Astrocyte of the hippocampus (primary cell): Measurements from ENCODE around the gene PCGF2.

Experiments
- DNase-seq: peaks from one replicate; pipeline ENCODE4 v3.0.0; 2011; ENCODE audit warnings: low read depth, low spot score

The PCGF2 gene

DNA sequence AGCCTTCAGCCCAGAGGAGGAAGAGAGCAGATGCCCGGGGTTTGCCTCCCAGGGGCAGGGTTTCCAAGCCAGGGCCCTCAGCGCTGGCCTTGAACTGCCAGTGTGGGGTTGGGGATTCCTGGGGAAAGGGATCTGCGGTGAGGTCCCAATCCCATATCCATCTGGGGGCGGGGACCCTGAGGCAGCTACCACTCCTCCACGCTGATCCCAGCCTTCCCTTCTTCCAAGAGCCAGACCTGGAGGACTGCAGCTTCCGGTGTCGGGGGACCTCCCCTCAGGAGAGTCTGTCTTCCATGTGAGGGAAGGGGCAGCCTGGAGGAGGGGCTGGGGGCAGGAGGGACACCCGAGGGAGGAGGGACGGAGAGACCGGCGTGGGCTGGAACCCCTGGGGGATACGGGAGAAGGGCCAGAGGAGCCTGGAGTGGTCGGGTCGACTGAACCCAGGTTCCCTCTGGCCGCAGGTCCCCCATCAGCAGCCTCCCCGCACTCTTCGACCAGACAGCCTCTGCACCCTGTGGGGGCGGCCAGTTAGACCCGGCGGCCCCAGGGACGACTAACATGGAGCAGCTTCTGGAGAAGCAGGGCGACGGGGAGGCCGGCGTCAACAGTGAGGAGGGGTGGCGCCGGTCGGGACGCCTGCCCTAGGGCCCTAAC, 28.7 kb downstream of the PCGF2 start:
- DNase-seq = no peak

DNA sequence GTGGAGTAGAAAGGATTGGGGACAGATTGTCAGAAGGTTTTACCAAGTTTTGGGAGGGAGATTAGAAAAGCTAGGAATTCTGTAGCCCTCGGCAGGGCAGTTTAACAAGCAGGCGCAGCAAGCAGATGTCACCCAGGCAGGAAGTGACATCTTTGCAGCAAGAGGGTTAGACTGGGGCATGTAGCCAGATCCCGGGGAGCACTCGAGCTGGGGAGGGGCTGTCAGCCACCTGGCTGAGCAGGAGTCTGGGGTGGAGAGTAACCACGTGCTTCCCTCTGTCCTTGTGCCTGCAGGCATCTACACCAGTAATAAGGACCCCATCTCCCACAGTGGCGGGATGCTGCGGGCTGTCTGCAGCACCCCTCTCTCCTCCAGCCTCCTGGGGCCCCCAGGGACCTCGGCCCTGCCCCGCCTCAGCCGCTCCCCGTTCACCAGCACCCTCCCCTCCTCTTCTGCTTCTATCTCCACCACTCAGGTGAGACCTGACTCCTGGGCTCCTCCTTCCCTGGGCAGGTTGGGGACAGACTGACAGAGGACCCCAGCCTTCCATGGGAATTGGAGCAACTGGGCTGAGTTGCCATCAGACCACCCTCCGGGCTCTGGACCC, 30.9 kb downstream of the PCGF2 start:
- no peak for DNase-seq

DNA sequence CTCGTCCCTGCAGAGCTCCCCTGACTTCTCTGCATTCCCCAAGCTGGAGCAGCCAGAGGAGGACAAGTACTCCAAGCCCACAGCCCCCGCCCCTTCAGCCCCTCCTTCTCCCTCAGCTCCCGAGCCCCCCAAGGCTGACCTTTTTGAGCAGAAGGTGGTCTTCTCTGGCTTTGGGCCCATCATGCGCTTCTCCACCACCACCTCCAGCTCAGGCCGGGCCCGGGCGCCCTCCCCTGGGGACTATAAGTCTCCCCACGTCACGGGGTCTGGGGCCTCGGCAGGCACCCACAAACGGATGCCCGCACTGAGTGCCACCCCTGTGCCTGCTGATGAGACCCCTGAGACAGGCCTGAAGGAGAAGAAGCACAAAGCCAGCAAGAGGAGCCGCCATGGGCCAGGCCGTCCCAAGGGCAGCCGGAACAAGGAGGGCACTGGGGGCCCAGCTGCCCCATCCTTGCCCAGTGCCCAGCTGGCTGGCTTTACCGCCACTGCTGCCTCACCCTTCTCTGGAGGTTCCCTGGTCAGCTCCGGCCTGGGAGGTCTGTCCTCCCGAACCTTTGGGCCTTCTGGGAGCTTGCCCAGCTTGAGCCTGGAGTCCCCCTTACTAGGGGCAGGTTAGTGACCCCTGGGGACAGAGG, 31.6 kb downstream of the PCGF2 start:
- no peak for DNase-seq

DNA sequence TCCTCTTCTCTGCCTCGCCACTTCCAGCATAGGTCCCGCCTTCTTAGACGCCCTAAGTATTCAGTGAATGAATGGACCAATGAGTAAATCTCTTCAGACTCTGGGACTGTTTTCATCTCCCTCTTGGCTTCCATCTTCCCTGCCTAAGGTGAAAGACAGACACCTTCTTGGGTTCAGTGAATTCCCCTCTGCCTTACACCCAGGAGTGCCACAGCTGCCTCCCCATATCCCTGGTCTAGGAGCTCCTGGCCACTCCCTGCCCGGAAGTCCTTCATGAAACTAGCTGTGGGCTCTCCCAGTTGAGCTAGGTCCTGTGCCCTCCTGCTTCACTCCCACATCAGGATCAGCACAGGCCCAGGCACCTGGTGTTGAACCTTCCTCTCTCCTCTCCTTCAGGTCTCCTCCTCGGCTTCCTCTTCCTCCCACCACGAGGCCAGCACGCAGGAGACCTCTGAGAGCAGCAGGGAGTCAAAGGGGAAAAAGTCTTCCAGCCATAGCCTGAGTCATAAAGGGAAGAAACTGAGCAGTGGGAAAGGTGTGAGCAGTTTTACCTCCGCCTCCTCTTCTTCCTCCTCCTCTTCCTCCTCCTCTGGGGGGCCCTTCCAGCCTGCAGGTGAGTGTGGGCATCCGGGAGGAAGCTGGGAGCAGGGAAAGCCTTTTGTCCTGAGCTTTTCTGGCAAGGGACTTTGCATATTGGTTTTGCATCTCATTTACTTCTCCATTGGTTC, 32.8 kb downstream of the PCGF2 start:
- DNase-seq = no peak

DNA sequence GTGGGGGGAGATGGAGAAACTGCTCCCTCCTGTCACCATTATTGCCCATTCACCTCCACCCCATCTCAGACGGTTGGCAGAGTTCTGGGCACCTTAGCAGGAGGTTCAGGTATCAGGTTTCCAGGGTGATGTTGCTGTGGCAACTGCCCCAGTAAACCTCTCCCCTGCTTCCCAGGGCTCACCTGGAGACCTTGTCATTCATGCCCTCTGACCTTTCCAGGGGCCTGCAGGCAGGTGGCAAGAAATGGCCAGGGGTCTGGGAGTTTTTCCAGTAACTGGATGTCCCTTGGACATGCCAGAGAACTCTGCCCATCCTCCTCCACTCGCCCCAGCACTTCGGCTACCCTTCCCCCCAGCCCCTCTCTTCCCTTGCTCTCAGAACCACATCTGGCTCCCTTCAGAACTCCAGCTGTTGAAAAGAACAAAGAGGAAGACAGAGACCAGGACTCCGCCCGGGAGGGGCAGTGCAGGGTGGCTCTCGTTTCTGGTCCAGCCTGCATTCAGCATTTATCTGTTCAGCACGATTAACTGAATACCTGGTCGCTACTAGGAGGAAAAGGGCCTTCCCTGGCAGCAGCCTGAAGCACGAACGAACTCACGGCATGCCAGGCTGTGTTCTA, 34.6 kb downstream of the PCGF2 start:
- DNase-seq = no peak

DNA sequence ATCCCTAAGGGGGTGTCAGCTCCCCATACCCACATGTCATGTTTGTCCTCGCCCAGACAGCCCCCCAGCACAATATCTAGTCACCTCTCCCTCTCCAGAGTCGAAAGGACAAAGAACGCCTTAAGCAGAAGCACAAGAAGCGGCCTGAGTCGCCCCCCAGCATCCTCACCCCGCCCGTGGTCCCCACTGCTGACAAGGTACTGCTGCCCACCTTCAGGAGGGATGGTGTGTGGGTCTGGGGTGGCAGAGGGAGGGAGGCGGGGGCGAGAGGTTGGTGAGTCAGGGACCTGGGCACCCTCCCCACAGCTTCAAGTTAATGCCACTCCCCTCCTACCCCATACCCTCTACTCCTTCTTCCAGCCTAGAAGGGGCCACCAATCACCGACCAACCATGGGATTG, 35.5 kb downstream of the PCGF2 start:
- no peak for DNase-seq

DNA sequence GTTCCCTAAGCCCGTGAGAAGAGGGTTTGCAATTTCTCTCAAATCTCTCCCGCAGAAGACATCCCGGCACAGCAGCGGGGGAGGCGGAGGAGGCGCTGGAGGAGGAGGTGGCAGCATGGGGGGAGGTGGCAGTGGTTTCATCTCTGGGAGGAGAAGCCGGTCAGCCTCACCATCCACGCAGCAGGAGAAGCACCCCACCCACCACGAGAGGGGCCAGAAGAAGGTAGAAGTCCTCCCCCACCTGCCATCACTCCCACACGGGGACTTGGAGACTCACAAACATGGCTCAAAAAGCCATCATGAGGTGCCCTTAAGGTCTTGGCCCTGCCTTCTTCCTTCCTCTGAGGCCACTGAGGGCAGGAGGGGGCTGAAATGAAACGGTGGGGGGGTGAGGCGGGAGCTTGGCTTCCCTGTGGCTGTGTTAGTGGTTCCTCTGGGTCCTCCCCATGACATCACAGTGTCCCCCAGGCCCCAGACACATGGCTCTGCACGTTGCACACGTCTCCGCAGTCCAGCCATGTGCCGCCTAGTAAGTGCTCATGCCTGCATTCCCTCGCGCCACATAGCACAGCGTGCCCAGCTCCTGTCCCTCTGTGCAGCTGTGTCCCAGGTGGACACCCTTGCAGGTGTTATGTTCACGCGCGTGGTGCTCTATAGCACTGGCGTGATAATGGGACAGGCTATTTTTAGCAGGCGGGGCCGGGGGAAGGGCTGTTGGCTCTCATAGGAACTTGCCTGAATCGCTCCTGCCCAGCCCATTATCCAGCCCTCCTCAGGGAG, 36.2 kb downstream of the PCGF2 start:
- DNase-seq = no peak

DNA sequence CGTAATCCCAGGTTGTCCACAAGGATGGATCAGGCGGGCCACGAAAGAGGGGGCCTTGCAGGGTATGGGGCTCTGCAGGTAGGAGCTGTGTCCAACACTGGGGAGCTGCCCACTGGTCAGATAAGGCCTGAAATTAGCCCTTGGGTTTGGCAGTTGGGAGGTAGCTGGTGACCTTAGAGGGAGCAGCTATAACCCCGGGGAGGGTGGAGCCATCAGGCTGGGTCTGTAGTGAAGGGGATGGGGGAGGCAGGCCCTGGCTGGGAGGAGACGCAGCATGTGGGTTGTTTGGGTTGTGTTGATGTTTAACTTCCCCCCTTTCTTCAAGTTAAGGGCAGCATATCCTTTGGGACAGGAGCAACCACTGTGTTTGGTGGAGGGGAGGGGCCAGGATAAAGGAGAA, 37.2 kb downstream of the PCGF2 start:
- no peak for DNase-seq

DNA sequence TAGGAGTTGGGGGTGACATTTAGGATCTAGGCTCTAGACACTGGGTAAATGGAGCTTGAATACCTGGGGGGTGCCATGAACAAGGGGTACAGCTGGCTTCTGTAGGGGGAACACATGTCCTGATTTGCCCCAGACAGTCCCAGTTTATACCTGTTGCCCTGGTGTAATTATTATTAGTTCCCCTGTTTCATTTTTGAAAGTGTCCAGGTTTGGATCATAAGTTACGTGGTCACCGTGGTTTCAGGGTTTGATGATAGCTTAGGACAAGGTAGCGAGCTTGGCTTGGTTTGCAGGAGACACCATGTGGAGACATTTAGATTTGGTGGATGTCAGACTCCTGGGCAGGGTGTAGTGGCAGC, 37.6 kb downstream of the PCGF2 start:
- DNase-seq = no peak

DNA sequence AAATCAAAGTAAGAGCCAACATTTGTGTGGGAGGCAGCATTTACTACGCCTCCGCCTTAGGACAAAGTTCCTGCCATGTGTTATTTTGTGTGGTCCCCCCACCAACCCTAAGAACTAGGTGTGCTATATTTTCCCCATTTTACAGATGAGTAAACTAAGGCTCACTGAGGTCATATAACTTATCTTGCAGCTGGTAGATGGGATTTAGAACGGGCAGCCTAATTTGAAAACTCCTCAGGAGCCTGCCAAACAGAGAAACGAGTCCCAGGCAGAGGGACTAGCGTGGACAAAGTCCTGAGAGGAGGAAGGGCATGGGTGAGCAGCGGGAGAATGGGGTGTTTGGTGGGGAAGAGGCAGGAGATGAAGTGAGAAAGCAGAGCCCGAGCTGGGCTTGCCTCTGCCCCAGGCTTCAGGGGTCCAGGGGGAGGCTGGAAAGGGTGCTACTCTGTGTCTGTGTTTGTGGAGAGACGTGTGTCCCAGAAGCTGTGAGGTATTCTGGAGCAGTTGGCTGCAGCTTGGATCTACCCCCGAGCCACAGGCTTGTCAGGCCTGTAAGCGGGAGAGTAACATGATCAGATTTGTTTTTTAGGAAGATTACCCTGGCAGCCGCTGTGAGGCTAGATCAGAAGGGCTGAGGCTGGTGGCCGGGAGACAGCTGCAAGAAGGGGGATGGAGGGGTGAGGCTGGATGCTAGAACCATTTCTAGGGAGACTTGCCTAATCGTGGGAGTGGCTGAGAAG, 38.1 kb downstream of the PCGF2 start:
- no peak for DNase-seq

DNA sequence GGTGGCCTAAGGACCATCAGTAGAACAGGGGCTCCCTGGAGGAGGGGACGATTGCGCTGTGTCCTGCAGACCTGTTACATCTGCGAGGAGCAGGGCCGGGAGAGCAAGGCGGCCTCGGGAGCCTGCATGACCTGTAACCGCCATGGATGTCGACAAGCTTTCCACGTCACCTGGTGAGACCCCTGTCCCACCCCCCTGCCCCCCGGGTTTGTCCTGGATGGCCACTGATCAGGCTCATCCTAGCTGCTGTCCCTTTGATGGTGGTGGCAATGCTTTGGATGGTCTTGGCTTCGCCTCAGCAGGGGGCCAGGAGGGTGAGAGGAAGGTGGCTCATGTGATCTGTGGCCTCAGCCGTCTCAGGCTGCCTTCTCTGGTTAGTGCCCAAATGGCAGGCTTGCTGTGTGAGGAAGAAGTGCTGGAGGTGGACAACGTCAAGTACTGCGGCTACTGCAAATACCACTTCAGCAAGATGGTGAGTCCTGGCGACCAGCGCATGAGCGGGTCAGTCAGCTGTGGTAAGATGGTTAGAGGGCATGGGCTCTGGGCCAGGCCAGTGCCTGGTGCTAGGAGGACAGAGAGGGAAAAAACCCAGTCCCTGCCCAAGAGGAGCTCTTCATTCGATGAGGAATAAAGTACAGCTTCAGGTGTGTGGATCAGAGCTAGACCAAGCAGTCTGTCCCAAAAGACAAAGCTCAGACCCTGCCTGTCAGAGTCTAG, 38.9 kb downstream of the PCGF2 start:
- DNase-seq = no peak

DNA sequence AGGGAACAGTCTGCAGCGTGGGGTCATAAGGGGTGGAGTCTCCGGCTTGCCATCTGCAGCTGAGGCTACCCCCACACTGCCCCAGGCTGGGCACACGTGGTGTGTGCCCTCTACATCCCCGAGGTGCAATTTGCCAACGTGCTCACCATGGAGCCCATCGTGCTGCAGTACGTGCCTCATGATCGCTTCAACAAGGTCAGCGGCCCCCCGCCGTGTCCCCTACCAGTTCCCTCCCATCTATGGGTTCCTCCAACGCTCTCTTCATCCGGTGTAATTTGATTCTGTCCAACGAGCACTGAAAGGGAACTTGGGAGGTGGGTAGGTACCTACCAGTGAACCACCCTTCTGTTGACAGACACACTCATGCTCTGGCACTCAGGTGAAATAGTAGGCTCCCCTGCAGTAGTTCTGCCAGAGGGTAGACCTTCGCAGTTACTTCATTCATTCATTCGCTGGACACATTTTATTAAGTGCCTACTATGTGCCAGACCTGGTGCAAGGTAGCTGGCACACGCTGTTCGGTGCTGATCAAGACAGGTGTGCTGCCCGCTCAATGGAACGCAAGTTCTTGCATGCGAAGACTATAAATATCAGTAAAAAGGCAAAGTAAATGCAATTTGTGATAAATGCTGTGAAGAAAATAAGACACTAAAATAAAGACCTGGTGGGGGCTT, 40.3 kb downstream of the PCGF2 start:
- DNase-seq = no peak

DNA sequence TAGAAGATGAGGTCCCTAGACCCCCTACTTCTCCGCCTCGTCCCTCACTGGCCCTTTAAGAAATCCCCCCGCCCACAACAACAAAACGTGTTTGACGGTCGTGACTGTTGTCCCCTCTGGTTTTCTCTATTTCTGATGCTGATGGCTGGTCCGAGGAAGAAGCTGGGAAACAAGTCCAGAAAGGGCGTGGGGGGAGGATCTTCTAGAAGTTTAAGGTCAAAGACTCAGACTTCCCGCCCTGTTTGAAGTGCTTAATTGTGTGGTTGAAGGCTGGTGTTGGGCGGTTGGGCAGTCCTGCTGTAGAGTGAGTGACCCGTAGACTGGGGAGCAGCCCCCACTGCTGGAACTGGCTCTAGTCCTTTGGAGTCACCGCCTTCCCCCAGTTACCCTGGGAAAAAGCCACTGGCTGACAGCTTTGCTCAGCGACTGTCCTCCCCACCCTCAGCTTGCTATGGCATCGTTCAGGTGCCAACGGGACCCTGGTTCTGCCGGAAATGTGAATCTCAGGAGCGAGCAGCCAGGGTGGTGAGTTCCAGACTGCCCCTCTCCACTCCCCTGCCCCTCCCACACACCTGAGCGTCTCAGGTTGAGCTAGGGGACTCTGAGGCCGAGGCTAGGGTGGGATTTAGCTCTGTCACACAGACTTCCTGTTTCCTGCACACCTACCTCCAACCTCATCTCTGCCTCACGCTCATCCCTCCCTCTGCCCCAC, 41.5 kb downstream of the PCGF2 start:
- no peak for DNase-seq

DNA sequence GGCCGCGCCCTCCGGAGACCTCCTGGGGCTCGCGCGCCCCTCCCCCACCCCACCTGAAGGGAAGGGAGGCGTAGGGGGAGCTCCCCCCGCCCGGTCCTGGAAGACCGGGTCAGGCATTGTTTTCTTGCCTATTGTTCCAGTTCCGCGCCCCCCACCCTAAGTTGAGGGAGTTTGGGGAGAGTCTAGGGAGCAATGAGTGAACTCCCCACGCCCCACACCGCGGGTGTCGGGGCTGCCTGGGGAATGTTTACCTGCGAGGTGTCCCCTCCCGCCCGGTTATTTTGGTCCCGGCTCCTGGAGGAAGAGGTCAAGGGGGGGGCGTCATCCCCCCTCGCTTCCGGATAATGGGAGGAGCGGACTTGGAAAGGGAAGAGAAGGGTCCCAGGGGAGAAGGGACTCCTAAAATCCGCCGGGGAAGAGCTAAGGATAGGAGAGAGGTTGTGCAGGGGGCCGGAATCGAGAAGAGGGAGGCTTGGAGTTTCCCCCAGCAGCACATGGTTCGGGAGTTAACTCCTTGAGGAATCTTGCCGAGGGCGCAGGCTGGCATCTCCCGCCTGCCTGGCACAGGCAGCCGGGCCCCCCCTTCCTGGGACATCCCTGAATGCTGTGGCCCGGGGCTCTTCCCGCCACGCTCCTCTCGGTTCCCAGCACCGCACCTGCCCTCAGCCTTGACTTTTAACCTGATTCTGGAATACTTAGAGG, 42.2 kb downstream of the PCGF2 start:
- DNase-seq = peak; percentile 46

DNA sequence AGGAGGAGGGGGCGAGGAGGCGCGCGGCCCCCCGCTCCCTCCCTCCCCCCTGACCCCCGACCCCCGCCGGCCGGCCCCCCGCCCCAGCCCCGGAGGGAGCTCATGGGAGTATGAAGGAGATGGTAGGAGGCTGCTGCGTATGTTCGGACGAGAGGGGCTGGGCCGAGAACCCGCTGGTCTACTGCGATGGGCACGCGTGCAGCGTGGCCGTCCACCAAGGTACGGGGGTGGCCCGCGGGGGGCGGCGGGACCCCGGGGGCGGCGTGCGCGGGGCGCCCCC, 42.7 kb downstream of the PCGF2 start:
- peak; percentile 34 for DNase-seq

DNA sequence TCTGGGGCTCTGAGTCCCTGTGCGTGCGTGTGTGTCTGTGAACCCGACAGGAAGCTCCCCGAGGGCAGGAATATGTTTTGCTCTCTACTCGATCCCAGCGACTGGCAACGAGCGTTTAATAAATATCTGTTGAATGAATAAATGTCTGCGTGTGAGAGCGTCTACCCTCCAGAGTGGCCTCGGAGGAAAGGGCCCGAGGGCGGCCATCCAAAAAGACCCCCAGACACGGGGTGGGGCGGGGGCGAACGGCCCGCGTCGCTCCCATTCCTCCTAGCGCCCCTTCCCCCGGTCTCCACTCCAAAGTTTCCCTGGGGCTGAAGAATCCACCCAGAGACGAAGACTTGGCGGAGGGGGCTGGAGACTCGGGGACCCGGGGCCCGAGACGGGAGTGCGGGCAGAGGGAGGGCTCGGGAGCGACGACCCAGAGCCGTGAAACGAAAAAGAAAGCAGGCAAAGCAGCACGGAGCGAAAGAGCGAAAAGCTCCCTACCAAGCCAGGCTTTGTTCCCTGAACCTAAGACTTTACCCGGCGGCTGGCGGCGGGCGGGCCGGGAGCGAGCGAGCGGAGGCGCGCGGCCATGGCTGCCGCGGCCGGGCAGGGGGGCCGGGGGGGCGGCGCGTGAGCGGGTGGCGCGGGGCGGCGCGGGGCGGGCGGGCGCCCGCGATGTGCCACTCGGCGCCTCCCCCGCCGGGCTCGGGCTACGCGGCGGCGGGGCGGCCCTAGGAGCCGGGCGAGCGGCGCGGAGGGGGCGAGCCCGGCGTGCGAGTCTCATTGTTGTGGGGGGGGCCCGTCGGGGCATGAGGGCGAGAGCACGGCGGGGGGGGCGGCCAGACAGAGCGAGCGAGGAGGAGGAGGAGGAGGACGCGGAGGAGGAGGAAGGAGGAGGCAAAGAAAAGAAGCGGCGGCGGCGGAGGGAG, 43.3 kb downstream of the PCGF2 start, which contains the start of gene MLLT6:
Gene MLLT6 (plus strand): TSS at position 668 of the 917 bp plus-strand sequence. CDS start 360 bp downstream, outside the sequence.
- DNase-seq = peak; percentile 92
